GM03348 (cell line): ENCODE measurements around the gene PCID2.
A peak's percentile ranks its signal among the peaks of the same experiment; 100 is the strongest.
"Not testable (repeated sequence)": the region's sequence is repeated elsewhere in the genome, so short reads cannot be mapped to it uniquely, and the experiment has no call there.

Source experiments
- DNase-seq: peaks from one replicate; pipeline ENCODE4 v3.0.0; 2012; ENCODE audit warnings: low spot score

The PCID2 gene

DNA sequence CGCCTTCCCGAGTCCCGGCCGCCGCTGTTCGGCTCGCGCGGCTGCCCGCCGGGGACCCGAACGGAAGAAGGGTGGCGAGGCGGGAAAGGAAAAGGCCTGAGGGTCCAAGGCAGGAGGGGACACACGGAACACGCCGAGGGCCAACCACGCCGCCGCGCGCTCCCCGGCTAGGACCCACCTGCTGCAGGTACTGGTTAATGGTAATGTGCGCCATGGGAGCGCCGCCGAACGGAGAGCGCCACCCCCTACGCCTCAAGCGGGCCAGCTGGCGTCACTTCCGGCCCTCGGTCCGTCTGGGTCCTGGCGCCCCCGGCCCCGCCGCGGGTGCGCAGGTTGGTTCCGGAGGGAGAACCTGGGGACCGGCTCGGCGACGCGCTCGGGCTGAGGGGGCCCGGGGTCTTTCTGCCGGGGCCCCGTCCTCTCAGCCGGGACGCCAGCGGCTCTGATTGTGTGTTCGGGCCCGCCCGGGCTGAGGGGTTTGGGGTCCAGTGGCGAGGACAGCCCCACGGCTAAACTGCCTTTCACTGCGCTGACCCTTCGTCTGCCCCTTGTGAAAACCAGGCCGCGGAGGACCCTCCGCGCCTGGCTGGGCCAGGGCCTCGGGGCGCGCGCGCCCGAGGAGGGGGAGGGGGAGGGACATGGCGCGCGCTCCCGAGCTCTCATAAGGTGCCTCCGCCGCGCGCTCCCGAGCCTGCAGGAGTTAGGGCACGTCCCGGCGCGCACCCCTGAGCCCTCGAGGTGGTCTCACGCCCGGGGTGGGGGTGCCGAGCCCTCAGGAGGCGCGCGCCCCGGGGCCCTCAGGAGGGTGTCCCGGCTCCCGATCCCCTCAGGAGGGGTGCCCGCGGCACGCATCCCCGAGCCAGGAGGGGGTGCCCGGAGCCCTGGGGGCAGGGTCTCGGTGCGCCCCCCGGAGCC, at the start of gene PCID2:
Gene PCID2 (minus strand): TSS at position 249 of the 915 bp plus-strand sequence. CDS start 35 bp downstream, at position 214.
- DNase-seq, result peak; percentile 96

DNA sequence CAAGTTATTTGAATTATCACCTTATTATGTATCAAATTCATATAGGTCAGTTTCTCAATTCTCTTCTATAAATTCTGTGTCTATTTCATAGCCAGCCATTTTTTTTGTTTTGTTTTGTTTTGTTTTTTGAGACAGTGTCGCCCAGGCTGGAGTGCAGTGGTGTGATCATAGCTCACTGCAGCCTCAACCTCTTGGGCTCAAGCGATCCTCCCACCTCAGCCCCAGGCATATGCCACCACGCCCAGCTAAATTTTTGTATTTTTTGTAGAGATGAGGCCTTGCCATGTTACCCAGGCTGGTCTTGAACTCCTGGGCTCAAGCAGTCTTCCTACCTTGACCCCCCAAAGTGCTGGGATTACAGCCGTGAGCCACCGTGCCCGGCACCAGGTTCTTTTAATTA, 49.4 kb upstream of the PCID2 start:
- DNase-seq, result not testable (repeated sequence)

DNA sequence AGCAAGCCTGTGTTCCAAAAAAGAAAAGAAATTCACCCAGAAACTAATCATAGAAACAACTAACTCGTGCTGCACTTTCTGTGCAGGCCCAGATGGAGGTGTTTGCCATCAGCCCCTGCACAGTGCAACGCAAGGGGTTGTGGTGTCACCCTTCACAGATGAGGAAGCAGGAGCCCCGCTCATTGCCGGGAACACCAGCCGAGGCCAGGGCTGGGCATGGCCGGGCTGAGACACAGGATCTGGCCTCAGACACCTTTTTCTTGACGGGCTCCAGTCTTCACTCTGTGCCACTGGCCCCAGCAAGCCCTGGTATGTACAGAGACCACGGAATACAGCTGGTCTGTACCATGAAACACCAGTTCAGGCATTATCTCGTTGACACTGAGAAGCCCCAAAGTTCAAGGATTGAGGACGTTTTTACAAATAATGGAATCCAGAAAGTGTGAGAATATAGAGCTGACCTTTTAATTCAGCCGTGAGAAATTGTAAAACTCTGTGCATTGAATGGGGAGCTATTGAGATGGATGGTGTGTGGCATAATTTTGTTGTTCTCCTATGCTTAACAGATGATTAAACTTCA, 44.1 kb upstream of the PCID2 start:
- no peak for DNase-seq

DNA sequence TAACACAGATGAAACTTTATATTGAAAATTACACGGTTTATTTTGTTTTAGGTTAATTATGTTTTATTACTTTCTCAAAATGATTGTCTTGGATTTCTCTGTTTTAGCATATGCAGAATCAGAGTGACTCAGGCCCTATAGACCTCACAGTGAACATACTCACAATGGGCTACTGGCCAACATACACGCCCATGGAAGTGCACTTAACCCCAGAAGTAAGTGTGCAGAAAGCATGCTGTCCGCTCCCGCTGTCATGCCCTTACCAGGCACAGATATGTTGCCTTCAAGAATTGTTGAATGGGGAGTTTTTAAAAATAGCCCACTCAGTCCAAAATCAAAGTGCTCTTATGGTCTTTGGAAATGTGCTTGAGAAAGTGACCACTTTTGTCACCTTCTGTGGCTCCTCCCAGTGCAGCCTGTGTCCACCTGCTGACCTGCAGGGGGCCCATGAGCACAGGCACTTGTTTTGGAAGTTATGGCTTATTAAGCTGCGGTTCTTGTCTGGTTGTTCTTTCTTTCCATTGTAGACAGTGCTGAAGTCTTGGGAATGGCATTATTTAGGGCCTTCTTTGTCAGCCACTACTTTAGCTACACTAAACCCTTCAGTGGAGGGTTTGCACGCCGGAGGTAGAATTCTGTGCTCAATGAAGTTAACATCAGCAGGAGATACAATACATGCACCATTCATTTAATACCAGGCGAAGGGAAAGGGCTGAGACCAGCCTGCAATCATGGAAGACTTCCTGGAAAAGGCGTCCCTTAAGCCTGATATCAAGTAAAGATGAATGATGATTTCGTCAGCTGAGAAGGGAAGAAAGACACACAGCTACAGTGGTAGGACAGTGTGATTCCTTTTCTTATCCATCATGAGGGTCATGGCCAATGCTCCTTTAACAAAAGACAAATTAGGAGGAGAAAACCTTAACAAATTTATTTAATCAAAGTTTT, 37.7 kb upstream of the PCID2 start:
- DNase-seq, result no peak

DNA sequence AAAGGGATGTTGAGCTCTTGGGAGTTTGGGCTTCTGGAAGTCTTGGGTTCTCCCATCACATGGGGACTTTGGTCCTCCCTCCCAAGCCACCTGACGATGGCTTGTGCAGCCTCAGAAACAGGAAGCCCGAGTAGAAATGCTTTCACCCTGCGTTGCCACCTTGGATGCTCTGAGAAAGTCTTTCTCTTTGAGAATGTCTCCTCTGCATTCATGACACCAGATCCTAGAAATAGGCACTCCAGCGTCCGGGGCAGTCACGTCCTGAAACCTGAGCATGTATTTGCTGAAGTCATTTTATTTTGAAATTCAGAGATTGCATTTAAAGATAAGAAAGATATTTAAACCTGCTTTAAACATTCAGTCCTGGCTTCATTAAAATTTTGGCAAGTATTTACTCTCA, 35.4 kb upstream of the PCID2 start:
- no peak for DNase-seq

DNA sequence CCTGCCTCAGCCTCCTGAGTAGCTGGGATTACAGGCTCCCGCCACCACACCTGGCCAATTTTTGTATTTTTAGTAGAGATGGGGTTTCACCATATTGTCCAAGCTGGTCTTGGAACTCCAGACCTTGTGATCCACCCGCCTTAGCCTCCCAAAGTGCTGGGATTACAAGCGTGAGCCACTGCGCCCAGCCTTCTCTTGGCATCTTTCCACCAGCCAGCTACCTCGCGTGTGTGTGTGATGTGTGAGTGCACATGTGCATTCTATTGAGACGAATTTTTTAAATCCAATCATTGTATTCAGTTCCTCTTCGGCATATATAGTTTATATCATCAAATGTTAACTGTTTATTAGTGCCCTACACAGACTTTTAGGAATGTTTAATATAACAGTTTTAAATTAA, 33.2 kb upstream of the PCID2 start:
- not testable (repeated sequence) for DNase-seq

DNA sequence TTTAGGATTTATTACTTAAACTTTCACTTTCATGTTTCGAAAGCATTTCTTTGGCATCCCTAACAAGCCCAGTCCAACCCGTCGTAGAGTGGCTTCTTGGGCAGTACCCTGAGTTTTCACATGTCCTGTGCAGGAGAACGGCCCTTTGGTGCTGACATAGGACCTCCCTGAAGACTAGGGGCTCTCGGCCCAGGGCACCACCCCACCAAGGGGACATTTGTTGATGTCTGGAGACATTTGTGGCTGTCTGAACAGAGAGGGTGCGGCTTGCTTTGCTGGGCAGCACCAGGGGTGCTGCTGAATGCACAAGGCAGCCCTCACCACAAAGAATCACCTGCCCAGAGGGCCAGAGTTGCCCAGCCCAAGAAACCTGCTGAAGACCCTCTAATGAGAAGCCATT, 31.5 kb upstream of the PCID2 start:
- no peak for DNase-seq

DNA sequence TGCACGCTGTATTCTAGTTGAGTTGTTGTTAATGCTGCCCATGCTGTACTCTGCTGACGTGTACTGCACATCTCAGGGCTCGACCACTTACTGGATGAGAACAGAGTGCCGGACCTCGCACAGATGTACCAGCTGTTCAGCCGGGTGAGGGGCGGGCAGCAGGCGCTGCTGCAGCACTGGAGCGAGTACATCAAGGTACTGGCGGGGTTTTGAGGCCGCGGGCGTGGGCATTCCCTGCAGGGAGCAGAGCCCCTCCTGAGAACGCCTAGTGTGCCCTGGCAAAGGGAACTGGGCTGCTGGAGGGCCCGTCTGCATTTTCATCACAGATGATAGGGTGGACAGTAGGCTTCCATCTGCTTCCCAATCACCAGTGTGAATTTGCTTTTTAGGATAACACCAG, 30.9 kb upstream of the PCID2 start:
- DNase-seq, result no peak

DNA sequence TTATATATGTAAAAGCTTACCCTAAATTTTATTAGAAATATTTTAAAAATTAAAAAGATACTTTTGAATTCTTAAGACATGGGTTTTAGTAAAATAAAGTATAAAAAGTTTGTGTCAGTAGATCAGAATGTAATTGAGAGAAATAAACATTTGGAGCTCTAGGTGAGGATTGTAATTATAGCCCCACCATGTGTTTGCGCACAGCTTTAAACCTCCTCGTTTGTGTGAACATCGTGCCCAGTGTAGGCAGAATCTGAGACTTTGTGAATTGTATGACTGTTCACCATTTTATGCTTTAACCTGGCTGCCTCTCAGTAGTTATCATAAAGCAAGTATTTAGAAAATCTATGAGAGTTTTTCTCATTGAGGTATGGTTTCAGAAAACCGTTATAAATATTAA, 30.1 kb upstream of the PCID2 start:
- no peak for DNase-seq

DNA sequence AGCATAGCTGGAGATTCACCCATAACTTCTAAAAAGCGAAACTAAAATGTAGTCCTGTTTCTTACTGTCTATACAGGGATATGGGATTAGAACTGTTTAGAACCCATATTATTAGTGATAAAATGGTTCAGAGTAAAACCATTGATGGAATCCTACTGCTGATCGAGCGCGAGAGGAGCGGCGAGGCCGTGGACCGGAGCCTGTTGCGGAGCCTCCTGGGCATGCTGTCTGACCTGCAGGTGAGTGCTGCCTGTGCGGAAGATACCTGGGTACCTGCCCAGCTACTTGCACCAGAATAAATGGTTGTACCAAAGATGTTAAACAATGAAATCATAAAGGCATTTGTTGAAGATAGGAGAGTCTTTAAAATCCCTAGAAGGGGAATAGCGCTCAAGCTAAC, 24.6 kb upstream of the PCID2 start:
- DNase-seq, result no peak

DNA sequence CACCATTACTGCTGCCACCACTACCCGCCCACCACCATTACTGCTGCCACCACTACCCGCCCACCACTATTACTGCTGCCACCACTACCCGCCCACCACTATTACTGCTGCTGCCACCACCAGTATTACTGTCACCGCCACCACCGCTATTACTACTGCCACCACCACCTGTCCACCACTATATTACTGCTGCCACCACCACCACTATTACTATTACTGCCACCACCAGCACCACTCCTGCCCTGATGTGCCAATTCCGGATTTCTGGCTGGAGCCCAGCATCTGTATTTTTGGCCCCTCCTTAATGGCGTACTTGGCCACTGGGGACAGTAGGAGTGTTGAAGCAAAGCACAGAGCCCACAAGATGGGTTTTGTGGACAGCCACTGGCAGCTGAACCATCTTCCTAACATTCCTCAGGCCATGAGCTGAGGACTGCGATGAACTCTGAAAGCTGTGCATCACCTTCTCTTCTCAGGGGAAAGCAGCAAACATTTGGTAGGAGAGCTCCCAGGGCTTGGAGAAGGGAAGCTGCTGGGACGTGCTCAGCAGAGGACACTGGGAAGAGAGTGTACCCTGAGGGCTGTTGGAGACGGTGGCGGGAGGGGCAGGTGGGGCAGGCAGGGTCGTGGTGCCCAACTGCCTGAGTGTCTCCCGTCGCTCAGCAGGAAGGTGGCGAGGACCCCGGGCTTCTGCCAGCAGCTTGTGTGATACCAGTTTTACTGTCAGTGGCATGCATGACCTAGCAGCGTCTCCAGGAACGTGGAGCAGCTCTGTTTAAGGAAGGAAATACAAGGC, 23.9 kb upstream of the PCID2 start:
- DNase-seq, result no peak

DNA sequence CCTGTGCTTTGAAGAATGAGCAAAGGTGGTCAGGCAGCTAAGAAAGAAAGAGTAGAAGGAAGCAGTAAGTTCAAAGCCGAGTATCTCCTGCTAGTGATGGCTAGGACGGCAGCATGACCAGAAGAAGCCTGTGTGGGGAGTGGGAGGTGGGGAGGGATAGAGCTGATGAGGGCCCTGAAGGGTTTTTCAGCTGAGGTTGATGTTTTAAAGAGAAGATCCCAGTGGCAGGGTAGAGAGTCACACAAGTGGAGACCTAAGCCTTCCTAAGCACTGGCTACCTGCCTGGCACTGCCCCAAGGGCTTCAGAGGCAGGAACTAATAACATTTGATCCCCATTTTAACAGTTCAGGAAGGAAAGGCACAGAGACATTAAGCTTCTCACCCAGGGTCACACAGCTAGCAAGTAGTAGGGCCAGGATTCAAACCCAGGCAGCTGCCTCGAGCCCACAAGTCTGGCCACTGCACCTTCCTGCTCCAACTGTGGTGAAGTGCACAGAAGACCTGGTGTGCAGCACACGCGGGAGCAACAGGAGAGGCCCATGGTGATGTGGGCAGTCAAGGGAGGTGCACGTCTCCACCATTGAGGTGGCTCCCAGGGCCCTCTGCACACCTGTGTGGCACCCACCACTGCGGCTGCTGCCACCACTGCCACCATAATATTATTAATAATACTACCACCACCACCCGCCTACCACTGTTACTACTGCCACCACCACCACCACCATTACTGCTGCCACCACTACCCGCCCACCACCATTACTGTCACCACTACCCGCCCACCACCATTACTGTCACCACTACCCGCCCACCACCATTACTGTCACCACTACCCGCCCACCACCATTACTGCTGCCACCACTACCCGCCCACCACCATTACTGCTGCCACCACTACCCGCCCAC, 23.1 kb upstream of the PCID2 start:
- no peak for DNase-seq

DNA sequence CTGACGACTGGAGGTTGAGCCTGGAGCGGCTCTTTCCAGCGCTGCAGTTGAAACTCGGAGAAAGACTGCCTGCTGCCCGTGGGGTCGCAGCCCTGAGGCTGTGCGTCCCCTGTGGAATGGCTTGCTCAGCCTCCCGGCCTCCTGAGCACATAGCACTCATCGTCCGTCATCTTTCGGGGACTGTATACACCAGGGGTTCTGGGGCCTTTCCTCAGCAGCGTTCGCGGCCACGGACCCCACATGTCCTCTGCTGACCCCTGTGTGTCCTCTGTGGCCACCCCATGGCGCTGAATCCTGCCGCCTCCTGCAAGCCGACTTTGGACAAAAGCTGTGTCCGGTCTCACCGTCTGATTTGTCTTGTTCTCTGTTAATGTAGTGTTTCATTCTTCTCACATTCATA, 21.3 kb upstream of the PCID2 start:
- no peak for DNase-seq

DNA sequence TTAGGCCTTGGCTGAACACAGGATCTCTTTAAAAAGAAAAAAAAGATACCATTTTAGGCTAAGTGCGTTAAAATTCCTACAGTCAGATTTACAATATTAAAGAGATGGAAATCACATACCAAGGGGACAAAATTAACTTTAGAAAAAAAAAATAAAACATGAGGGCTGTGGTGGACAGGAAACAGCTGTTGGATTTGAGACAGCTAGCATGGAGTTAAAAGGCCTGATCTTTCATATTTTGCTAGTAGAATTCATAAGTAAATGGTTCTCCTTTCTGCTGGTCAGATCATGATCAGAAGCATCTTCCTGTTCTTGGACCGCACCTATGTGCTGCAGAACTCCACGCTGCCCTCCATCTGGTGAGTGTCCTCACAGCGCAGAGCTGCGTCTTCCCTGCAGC, 20.7 kb upstream of the PCID2 start:
- DNase-seq, result no peak

DNA sequence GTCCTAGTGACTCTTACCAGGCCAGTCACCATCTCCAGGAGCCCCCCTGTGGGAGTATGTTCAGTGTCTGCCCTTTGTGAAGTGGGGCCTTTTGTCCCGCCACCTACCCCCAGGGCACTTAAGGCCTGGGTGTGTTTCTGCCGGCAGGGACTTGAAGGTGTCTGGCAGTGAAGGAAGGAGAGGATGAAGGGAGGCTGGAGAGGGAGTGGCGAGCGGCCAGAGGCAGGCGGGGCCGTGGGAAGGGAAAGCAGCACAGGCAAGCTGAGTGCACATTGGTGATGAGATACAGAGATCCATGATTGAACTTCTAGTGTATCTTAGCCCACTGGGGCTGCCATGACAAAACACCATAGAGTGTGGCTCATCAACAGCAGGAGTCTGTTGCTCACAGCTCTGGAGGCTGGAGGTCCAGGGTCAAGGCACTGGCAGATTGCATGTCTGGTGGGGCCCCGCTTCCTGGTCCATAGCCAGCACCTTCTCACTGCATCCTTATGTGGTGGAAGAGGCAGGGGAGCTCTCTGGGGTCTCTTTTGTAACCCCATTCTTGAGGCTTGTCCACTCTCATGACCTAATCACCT, 18.5 kb upstream of the PCID2 start:
- no peak for DNase-seq

DNA sequence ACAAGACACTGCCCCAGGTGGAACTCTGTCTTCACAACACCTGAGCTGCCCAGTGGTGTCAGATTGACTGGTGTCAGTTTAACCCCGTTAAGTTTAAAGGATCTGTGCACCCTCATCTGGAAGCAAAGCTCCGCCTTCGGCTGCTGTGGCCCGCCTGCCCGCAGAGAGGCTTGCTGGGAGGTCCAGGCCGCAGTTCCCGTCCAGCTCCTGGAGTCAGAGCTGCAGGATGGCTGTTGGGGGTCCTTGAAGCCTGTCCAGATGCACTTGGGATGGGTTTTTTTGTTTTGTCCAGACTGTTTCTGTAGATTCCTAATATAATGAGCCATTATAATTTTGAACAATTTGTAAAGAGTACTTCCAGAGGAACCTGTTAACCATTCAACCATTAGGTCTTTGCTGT, 17.0 kb upstream of the PCID2 start:
- DNase-seq, result no peak

DNA sequence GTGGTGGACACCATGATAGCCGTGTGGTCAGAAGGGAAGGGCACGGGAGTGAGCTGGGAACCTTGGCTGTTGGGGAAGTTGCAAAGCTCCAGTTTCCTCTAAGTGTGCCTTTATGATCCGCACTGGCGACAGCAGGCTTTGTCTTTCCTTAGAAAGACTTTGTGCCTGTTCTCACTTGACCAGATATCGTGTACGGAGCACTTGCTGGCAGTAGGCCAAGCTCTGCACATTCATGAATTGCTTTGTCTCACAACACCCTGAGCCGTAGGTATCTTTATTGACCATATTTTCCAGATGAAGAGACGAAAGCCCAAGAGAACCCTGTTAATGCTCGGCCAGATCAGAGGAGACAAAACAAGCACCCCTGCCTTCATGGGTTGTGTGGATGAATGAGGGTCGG, 16.0 kb upstream of the PCID2 start:
- DNase-seq, result no peak

DNA sequence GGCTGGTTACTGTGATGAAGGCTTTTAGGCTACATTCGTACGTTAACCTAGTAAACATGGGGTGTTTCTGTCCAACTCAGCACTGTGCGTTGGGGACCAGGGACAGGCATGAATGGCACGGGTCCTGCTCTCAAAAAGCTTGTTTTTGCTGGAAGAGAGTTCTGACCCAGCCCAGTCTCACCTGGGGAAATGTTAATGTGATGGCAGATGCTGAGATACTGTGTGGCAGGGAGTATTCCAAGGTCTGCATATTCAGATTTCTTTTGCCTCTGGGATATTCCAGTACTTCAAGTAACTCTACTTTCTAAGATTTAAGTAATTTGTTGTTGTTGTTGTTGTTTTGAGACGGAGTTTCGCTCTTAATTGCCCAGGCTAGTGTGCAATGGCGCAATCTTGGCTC, 14.6 kb upstream of the PCID2 start:
- no peak for DNase-seq

DNA sequence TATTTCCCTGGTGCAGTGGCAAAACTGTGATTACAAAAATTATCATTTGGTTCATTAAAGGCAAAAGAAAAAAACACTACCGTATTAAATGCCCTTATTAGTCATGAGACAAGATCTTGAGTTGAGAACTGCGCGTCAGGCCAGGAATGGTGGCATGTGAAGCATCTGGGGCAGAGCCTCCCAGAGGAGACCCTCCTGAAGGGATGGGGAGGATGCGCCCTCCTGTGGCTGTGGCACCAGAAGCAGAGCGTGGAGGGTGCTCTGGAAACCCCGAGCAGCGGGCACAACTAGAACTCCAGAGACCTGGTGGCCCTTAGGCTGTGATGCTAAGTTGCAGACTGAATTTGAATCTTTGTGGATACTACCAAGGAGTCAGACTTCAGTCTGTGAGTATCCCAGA, 12.4 kb upstream of the PCID2 start:
- DNase-seq, result no peak

DNA sequence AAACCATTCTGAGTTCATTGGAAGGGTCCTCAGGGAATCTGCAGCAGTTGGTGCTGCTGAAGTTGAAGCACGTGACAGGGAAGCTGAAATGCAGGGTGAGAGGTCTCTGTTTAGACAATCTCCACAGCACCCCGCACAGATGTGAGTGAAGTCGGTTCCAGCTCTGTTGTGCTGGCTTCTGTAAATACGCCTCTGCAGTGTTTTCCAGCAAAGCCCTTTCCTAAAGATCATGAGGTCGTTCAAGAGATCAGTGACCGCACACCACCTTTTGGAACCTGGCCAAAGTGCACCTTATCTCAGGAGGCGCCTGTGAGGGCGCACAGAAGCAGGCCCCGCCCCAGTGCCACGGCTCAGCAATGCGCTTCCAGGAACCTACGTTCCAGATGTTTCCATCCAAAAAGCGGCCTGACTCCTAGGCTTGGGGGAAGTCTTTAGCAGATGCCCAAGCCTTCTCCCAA, 11.7 kb upstream of the PCID2 start:
- DNase-seq, result no peak
